GM12878 (cell line): Measurements from ENCODE around the gene NCR2. TPM values are rescaled to one million over a fixed set of nuclear protein-coding genes. Genes with fewer than 3 reads are reported as not detected.

Experiments
- ATAC-seq: fragments of 200-7000 bp; cut with Tn5 transposase; 3 replicates; pipeline ENCODE4 v1.9.1; 2020; ENCODE audit warnings: mild to moderate bottlenecking, moderate library complexity
- BruUV-seq: library from RNA; stranded (reverse); fragments of 400-500 nt; replicated peaks from 2 replicates; lab custom pipeline; 2021; lab: Mats Ljungman, UMichigan
- CTCF ChIA-PET: fragments of 300-600 bp; sonication (Branson Sonifier 250); formaldehyde crosslinking; extraction: SDS; loops from one replicate; lab custom pipeline; 2021; ENCODE audit warnings: inconsistent platforms; lab: Yijun Ruan, JAX
- POLR2A ChIA-PET: fragments of 350-600 bp; formaldehyde crosslinking; extraction: SDS; loops from one replicate; lab custom pipeline; 2021; ENCODE audit warnings: inconsistent platforms; lab: Charles Lee
- RAD21 ChIA-PET: fragments of 300-600 bp; sonication (Branson Sonifier 250); formaldehyde crosslinking; loops from one replicate; lab custom pipeline; 2023; ENCODE audit warnings: antibody characterized with exemption; ENCODE audit not compliant: unreplicated experiment; lab: Charles Lee
- SMC1A ChIA-PET: fragments of 300-600 bp; sonication (Branson Sonifier 250); formaldehyde crosslinking; loops from one replicate; lab custom pipeline; 2023; ENCODE audit not compliant: unreplicated experiment, uncharacterized antibody; lab: Charles Lee
- DNase-seq: peaks from one replicate; pipeline ENCODE4 v3.0.0-alpha.2; 2011; ENCODE audit warnings: low read depth, low spot score
- FAIRE-seq: peaks from 3 replicates; lab custom pipeline; 2011; peaks lifted over from hg19 to GRCh38; lab: Jason Lieb, UNC
- H2AFZ ChIP-seq: 2 replicates; pipeline ENCODE4 v1.6.0; 2011; ENCODE audit warnings: low read depth, low read length, control low read depth; ENCODE audit not compliant: control insufficient read depth
- H3K27ac ChIP-seq: 2 replicates; pipeline ENCODE4 v1.5.1; 2011; ENCODE audit warnings: control low read depth; ENCODE audit not compliant: control insufficient read depth, insufficient read depth
- H3K27me3 ChIP-seq, 2 experiments: replicated peaks in 1 of 2; 2 replicates each; pipeline versions ENCODE4 v1.6.0 to v1.6.1; 2011; ENCODE audit warnings: low read length in 1 of 2; ENCODE audit not compliant: control insufficient read depth in 2 of 2, insufficient read depth in 2 of 2
- H3K36me3 ChIP-seq, 2 experiments: 2 replicates each; pipeline ENCODE4 v1.5.1; 2011; ENCODE audit warnings: low read length in 1 of 2; ENCODE audit not compliant: control insufficient read depth in 2 of 2, insufficient read depth in 2 of 2
- H3K4me1 ChIP-seq: 2 replicates; pipeline ENCODE4 v1.6.1; 2011; ENCODE audit warnings: mild to moderate bottlenecking, low read length, moderate library complexity, mixed read lengths; ENCODE audit not compliant: control insufficient read depth, insufficient read depth
- H3K4me2 ChIP-seq: 2 replicates; pipeline ENCODE4 v1.6.0; 2011; ENCODE audit warnings: control low read depth; ENCODE audit not compliant: control insufficient read depth, insufficient read depth
- H3K4me3 ChIP-seq: fragments of 200-600 bp; sonication (generic); 2 replicates; pipeline ENCODE4 v1.5.1; 2016
- H3K79me2 ChIP-seq: 2 replicates; pipeline ENCODE4 v1.6.0; 2011; ENCODE audit warnings: low read length; ENCODE audit not compliant: control insufficient read depth, insufficient read depth
- H3K9ac ChIP-seq: 2 replicates; pipeline ENCODE4 v1.8.0; 2011; ENCODE audit warnings: low read length, control low read depth, mixed read lengths; ENCODE audit not compliant: control insufficient read depth, insufficient read depth
- H3K9me3 ChIP-seq: replicated peaks from 3 replicates; pipeline ENCODE4 v1.5.1; 2011; ENCODE audit warnings: mild to moderate bottlenecking, low read length; ENCODE audit not compliant: control insufficient read depth, insufficient read depth
- H4K20me1 ChIP-seq: 2 replicates; pipeline ENCODE4 v1.6.0; 2011; ENCODE audit not compliant: control insufficient read depth, insufficient read depth
- FOXK2 ChIP-seq: fragments of 450-650 bp; IDR thresholded peaks from 2 replicates; pipeline ENCODE4 v1.6.1; 2017; ENCODE audit warnings: mild to moderate bottlenecking, moderate library complexity
- PML ChIP-seq: IDR thresholded peaks from 2 replicates; pipeline ENCODE4 v1.6.1; 2012; ENCODE audit warnings: low read length, inconsistent platforms
- SMAD1 ChIP-seq: fragments of 450-650 bp; IDR thresholded peaks from 2 replicates; pipeline ENCODE4 v1.6.1; 2018; ENCODE audit warnings: mild to moderate bottlenecking, low read depth; ENCODE audit not compliant: partially characterized antibody
- STAT3 ChIP-seq: IDR thresholded peaks from 2 replicates; pipeline ENCODE4 v1.6.1; 2011; ENCODE audit warnings: low read depth, low read length, improper control_type of control experiment
- TCF12 ChIP-seq: IDR thresholded peaks from 2 replicates; pipeline ENCODE4 v1.6.1; 2011; ENCODE audit warnings: low read depth, mild to moderate bottlenecking, low read length
- WRNIP1 ChIP-seq: IDR thresholded peaks from 2 replicates; pipeline ENCODE4 v1.6.1; 2011; ENCODE audit warnings: low read depth, low read length, improper control_type of control experiment, borderline replicate concordance
- WGBS: methylation state at CpG from one replicate; pipeline ENCODE4 v1.1.6; 2016; ENCODE audit warnings: low lambda C conversion rate; ENCODE audit not compliant: insufficient replicate concordance, insufficient coverage; ENCODE audit errors: missing lambda C conversion rate; 5-methylcytosine and 5-hydroxymethylcytosine counted together
- in situ Hi-C: fragments of 300-500 bp; cut with MboI; formaldehyde crosslinking; loops from 9 replicates; pipeline ENCODE4 v1.14.3; 2018; ENCODE audit warnings: mixed read lengths
- intact Hi-C: fragments of 100-400 bp; cut with micrococcal nuclease; formaldehyde crosslinking; loops from one replicate; pipeline ENCODE4 v1.14.2; 2022; ENCODE audit not compliant: unreplicated experiment
- polyA plus RNA-seq, 11 experiments: library from polyadenylated mRNA; depleted of rRNA in 4 of 11; unstranded in 6 of 11; stranded (reverse) in 5 of 11; fragments of >200 nt; fragmentation: Nextera tagmentation in 4 of 11; fragmentation: Illumina TruSeq in 1 of 11; extraction: Ambion mirVana in 4 of 11; extraction: Trizol in 1 of 11; gene quantifications; 1 replicate in 1 of 11; 2 replicates in 10 of 11; pipeline versions ENCODE4 v1.2.1 to v1.2.3, GENCODE V29; 2011 to 2016; ENCODE audit warnings: inconsistent platforms in 2 of 11, missing spikeins in 2 of 11, low read depth in 1 of 11
- total RNA-seq, 4 experiments: library from RNA; depleted of rRNA in 3 of 4; stranded (reverse); fragments of >200 nt in 3 of 4; fragmentation: Illumina TruSeq in 1 of 4; extraction: Trizol in 1 of 4; gene quantifications; 2 replicates each; pipeline versions ENCODE4 v1.2.1 to v1.2.3, GENCODE V29; 2013 to 2021
- TF ChIP-seq, protein P1 (sequence below): IDR thresholded peaks from 2 replicates; pipeline ENCODE4 v1.6.1; 2011; ENCODE audit warnings: low read depth, mild to moderate bottlenecking, low read length, moderate library complexity, borderline replicate concordance; ENCODE audit errors: extremely low read depth
- TF ChIP-seq, protein P2 (sequence below): fragments of 450-650 bp; IDR thresholded peaks from 2 replicates; pipeline ENCODE4 v1.6.1; 2017; ENCODE audit warnings: mild to moderate bottlenecking

The NCR2 gene
- total and polyA plus RNA-seq, 10 of the 15 experiments (the other 5 are each of a cell fraction or from before 2014, with no cell fraction given) = 0.21 to 0.53 TPM; not detected in 8

DNA sequence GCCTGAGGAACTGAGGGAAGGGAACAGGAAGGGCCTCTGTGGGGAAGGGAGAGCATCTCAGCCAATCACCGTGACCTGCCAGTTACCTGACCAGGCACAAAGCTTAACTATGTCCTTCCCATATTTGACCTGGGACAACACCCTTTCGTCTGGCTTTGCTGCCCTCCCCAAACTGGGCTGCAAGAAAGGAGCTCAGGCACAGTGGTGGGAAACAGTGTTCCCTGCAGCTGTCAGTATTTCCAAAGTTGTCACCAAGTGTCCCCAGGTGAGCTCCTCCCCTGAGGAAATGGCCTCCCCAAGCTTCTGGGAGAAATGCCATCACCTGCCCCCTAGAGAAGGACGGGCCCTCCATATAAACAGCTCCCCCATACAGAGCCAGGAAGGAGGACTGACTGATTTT, 17.9 kb downstream of the NCR2 start:
- no peak for ATAC-seq
- no peaks in the 10 kb centered on the region for H3K36me3 ChIP-seq
- ChIA-PET CTCF (interaction anchor here (0.9 kb wide), 1 partner anchor 171 kb away, joined by 3 read pairs; no protein-coding TSS in a partner anchor), RAD21 (interaction anchor here (0.9 kb wide), 1 partner anchor 19 kb away, joined by 3 read pairs; no protein-coding TSS in a partner anchor), SMC1A (interaction anchor here (0.7 to 1.6 kb wide), 3 partner anchors 15 to 33 kb away, joined by 4 to 8 read pairs (median 6); no protein-coding TSS in a partner anchor), POLR2A (no interaction called here)
- H4K20me1 ChIP-seq = no peaks in the 10 kb centered on the region
- intact Hi-C loops (no loop called here), in situ Hi-C loops (no loop called here)
- no peaks in the 10 kb centered on the region for H3K4me1 ChIP-seq
- peaks cover 2% of the 10 kb centered on the region for H3K9me3 ChIP-seq
- peaks cover 4 to 5% of the 10 kb centered on the region in 2 experiments; a peak in 3 of 4 replicates for H3K27me3 ChIP-seq
- no peak for DNase-seq
- H3K9ac ChIP-seq = no peak overlapping the region
- FAIRE-seq = no peak
- H3K4me2 ChIP-seq = no peak overlapping the region
- TF ChIP-seq TCF12 (no peak), PML (no peak), SMAD1 (no peak), WRNIP1 (no peak), STAT3 (no peak), FOXK2 (no peak)
- TF ChIP-seq, protein P1, sequence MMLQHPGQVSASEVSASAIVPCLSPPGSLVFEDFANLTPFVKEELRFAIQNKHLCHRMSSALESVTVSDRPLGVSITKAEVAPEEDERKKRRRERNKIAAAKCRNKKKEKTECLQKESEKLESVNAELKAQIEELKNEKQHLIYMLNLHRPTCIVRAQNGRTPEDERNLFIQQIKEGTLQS = no peak
- no peaks in the 10 kb centered on the region for H3K79me2 ChIP-seq
- 8% methylated on average over 3 of the region's 3 CpGs for WGBS
- no peak overlapping the region for H3K4me3 ChIP-seq
- no peak overlapping the region for H2AFZ ChIP-seq
- no peak overlapping the region for H3K27ac ChIP-seq
- no TSS peak for BruUV-seq

DNA sequence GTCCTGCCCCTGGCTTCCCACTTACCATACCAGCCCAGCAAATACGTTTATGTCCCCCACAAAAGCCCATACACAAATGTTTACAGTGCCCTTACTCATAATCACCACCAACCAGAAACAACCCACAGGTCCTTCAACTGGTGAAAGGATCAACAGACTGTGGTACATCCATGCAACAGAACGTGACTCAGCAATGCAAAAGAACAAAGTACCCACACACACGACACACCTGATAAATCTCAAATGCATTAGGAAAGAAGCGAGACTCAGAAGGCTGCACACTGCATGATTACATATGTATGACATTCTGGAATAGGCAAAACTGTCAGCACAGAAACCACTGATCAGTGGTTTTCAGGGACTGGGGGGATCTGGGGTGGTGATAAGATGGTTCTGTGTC, 20.5 kb downstream of the NCR2 start:
- RAD21 ChIA-PET = no interaction called here
- H3K27me3 ChIP-seq = peaks cover 0 to 6% of the 10 kb centered on the region in 2 experiments; a peak in 2 of 4 replicates
- no peak overlapping the region for H2AFZ ChIP-seq
- no peak for FAIRE-seq
- ATAC-seq = no peak
- BruUV-seq = no TSS peak
- in situ Hi-C loops (no loop called here), intact Hi-C loops (no loop called here)
- H3K4me2 ChIP-seq = no peak overlapping the region
- TF ChIP-seq, protein P2, sequence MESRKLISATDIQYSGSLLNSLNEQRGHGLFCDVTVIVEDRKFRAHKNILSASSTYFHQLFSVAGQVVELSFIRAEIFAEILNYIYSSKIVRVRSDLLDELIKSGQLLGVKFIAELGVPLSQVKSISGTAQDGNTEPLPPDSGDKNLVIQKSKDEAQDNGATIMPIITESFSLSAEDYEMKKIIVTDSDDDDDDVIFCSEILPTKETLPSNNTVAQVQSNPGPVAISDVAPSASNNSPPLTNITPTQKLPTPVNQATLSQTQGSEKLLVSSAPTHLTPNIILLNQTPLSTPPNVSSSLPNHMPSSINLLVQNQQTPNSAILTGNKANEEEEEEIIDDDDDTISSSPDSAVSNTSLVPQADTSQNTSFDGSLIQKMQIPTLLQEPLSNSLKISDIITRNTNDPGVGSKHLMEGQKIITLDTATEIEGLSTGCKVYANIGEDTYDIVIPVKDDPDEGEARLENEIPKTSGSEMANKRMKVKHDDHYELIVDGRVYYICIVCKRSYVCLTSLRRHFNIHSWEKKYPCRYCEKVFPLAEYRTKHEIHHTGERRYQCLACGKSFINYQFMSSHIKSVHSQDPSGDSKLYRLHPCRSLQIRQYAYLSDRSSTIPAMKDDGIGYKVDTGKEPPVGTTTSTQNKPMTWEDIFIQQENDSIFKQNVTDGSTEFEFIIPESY = no peak
- DNase-seq = no peak
- no peak overlapping the region for H3K9ac ChIP-seq
- 5% methylated on average over 4 of the region's 4 CpGs for WGBS
- no peaks in the 10 kb centered on the region for H3K36me3 ChIP-seq
- no peak overlapping the region for H3K27ac ChIP-seq
- SMC1A ChIA-PET = interaction anchor here (0.8 to 1.2 kb wide), 2 partner anchors 11 to 12 kb away, joined by 3 to 4 read pairs; no protein-coding TSS in a partner anchor
- no peaks in the 10 kb centered on the region for H3K4me1 ChIP-seq
- H3K9me3 ChIP-seq = peaks cover 11% of the 10 kb centered on the region; the same call in 2 of the 3 replicates
- no peaks in the 10 kb centered on the region for H3K79me2 ChIP-seq
- CTCF ChIA-PET = interaction anchor here (2.0 to 3.2 kb wide), 2 partner anchors 12 to 50 kb away, joined by 6 to 7 read pairs; no protein-coding TSS in a partner anchor
- H3K4me3 ChIP-seq = no peak overlapping the region
- H4K20me1 ChIP-seq = no peaks in the 10 kb centered on the region
- POLR2A ChIA-PET = no interaction called here
